GM18508 (cell line): Measurements from ENCODE around the gene ATF7IP2.
A peak's percentile ranks its signal among the peaks of the same experiment; 100 is the strongest.
"Not testable (repeated sequence)": the region's sequence is repeated elsewhere in the genome, so short reads cannot be mapped to it uniquely, and the experiment has no call there.

Experiments
- ATAC-seq: cut with Tn5 transposase; IDR thresholded peaks from one replicate; pipeline ENCODE4 v1.9.1; 2021; ENCODE audit warnings: moderate number of reproducible peaks; ENCODE audit not compliant: insufficient read depth, unreplicated experiment

The ATF7IP2 gene, protein sequence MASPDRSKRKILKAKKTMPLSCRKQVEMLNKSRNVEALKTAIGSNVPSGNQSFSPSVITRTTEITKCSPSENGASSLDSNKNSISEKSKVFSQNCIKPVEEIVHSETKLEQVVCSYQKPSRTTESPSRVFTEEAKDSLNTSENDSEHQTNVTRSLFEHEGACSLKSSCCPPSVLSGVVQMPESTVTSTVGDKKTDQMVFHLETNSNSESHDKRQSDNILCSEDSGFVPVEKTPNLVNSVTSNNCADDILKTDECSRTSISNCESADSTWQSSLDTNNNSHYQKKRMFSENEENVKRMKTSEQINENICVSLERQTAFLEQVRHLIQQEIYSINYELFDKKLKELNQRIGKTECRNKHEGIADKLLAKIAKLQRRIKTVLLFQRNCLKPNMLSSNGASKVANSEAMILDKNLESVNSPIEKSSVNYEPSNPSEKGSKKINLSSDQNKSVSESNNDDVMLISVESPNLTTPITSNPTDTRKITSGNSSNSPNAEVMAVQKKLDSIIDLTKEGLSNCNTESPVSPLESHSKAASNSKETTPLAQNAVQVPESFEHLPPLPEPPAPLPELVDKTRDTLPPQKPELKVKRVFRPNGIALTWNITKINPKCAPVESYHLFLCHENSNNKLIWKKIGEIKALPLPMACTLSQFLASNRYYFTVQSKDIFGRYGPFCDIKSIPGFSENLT

DNA sequence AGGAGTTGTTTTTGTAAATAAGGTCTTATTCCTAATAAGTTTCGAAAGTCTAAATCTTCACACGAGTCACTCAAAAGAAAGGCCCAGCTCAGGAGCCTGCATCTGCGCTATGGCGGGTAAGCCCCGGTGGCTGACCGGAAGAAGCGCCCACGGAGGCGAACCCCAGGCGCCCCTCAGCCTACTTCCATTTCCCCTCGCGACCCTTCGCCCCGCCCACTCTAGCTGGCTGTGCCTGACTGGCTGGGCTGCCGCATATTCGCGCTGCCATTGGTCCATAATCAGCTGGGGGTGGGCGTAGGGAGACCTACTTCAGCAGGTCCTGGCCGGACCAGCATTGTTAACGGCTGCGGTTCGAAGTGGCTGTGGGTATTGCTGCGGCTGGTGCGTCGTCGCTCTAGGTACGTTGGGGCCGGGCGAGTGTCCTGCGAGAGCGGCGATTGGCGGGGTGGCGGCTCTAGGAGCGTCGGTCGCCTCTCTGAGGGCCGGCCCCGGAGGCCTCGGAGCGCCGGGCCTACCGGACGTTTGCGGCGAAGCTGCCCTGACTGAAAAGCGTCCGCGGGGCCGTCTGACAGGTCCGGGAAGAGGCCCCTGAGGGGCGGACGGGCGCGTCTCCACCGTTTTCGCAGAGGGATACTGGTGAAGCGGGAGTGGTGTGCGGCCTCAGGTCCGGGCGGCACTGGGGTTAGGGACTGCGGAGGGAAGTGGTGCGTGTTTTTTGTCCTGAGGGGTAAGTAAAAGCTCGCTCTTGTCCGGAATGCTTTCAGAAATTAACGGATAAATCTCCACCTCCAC, at the start of gene ATF7IP2:
TSS of gene ATF7IP2 (plus strand) at position 337 of the 792 bp plus-strand sequence. CDS start 44,560 bp downstream, outside the sequence.
- ATAC-seq, result no peak

DNA sequence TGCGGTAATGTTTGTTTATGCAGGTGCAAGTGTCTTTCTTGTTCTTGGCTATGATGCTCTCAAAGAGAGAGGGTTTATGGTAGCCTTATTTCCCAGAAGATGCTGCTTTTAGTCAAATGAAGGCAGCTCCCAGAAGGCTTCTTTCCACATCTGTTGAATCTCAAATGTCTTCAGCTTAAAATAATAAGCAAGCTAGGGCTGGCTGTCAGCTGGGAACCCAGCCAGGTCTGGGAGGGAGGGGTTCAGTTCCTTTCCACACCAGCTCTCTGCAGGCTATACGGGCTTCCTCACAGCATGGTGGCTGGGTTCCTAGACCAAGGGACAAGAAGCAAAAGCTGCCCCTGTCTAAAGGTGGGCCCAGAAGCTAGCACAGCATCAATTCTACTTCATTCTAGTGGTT, 47.4 kb upstream of the ATF7IP2 start:
- ATAC-seq, result no peak

DNA sequence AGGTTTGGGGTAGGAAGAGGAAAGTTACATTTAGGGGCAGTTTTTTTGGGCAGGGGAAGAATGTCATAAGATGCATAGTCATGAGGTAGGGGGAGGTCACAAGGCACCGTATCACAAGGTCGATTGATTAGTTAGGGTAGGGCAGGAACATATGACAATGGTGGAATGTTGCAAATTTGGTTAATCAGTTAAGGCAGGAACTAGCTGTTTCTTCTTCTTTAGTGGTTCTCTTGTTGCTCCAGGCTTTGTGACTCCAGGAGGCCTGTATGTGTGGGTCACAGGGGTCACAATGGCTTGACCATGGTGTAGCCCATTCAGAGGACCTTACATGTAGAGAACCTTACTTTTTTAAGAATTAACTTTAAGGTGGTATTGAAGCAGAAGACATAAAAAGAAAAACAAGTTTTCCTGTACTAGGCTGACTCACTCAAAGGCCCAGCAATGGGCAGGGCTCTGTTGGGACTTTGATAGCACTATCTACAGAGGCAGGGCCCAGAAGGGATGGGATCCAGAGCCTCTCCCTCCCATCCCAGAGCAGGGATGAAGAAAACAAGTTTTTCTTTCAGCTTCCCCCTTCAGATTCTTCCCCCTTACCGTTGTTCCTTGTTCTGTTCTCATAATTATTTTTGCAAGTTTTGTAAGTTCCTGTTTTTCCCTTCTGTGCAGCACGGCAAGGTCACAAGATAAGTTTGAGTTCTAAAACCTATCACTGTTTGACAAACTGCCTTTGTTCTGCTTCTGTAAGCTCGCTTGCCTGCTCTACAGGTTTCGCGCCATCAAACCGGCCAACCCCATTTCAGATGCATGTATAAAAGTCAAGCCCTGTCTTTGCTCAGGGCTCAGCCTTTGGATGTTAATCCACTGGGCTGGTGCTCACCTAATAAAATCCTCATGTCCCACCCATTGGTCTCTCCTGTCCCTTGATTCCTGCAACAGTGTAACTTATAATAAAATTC, 45.8 kb upstream of the ATF7IP2 start:
- ATAC-seq, result no peak

DNA sequence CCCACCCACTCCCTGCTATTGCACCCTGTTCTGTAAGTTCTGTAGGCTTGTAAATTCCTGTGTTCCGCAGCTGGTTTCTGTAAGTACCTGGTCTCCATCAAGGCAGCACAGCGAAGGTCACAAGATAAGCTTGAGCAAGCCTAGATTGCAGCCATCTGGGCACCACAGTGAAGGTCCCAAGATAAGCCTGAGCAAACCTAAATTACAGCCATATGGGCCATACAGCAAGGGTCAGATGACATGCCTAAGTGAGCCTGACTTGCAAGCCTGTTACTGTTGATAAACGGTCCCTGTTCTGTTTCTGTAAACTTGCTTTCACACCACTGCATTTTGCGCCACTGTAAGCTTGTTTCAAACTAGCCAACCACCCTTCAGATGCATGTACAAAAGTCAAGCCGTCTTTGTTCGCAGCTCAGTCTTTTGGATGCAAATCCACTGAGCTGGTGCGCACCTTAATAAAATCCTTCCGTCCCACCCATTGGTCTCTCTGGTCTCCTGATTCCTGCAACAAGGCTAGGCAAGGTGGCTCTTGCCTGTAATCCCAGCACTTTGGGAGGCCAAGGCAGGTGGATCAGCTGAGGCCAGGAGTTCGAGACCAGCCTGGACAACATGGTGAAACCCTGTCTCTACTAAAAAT, 42.6 kb upstream of the ATF7IP2 start:
- ATAC-seq, result no peak

DNA sequence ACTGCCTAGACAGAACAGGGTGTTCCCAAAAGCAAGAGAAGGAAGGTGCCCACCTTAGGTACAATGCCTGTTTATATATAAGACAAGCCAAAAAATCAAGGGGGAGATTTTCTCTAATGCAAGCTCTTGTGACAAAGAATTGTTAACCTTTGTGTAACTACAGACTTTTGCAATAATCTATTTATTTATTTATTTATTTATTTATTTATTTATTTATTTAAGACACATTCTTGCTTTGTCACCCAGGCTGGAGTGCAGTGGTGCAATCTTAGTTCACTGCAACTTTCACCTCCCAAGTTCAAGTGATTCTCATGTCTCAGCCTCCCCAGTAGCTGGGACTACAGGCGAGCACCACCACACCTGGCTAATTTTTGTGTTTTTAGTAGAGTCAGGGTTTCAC, 41.2 kb upstream of the ATF7IP2 start:
- ATAC-seq, result not testable (repeated sequence)

DNA sequence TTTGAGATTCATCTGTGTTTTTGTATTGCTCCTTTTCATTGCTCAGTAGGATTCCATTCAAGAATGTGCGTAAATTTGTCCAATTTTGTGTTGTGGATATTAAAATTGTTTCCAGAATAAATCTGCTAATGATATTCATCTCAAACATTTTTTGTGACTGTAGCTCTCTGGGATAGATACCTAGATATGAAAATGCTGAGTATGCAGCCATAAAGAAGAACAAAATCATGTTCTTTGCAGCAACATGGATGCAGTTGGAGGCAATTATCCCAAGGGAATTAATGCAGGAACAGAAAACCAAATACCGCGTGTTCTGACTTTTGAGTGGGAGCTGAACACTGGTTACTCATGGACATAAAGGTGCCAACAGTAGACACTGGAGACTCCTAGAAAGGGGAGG, 40.2 kb upstream of the ATF7IP2 start:
- ATAC-seq, result no peak

DNA sequence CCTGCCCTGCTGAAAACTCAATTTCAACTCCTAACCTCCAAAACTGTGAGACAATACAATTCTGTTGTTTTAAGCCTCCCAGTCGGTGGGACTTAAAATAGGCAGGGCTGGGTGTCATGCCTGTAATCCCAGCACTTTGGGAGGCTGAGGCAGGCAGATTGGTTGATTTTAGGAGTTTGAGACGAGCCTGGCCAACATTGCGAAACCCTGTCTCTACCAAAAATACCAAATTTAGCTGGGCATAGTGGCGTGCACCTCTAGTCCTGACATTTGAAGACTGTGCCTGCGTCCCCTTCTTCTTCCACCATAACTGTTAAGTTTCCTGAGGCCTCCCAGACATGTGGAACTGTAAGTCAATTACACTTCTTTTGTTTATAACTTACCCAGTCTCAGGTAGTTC, 36.0 kb upstream of the ATF7IP2 start:
- ATAC-seq, result no peak

DNA sequence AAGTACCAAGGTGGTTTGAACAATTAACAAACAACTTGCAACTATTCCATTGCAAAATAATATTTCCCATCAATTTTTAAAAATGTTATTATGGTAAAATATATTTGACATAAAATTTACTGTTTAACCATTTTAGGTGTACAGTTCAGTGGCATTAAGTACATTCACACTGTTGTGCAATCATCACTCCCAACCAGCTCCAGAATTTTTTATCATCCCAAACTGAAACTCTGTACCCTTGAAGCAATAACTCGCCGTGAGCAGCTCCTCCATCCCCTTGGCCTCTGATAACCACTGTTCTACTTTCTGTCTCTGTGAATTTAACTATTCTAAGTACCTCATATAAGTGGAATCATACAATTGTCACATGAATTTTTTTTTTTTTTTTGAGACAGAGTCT, 33.6 kb upstream of the ATF7IP2 start:
- ATAC-seq, result no peak

DNA sequence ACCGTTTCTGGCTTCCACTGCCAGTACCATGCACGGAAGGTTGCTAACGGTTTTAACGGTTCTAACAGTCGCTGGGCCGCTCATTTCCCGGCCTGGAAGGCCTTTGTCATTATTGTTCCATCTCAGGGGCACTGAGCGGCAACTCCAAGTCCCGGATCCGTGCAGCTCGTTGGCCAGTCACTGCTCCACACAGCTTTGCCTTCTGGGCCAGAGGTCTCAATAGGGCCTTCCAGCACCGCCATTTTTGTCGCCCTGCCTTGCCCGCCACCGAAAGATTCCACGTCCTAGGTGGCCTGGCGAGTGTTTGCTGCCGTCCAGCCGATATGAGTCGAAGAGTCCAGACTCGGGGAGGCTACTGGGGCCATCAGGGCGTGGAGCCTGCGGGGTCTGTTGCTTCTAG, 30.3 kb upstream of the ATF7IP2 start:
- no peak for ATAC-seq

DNA sequence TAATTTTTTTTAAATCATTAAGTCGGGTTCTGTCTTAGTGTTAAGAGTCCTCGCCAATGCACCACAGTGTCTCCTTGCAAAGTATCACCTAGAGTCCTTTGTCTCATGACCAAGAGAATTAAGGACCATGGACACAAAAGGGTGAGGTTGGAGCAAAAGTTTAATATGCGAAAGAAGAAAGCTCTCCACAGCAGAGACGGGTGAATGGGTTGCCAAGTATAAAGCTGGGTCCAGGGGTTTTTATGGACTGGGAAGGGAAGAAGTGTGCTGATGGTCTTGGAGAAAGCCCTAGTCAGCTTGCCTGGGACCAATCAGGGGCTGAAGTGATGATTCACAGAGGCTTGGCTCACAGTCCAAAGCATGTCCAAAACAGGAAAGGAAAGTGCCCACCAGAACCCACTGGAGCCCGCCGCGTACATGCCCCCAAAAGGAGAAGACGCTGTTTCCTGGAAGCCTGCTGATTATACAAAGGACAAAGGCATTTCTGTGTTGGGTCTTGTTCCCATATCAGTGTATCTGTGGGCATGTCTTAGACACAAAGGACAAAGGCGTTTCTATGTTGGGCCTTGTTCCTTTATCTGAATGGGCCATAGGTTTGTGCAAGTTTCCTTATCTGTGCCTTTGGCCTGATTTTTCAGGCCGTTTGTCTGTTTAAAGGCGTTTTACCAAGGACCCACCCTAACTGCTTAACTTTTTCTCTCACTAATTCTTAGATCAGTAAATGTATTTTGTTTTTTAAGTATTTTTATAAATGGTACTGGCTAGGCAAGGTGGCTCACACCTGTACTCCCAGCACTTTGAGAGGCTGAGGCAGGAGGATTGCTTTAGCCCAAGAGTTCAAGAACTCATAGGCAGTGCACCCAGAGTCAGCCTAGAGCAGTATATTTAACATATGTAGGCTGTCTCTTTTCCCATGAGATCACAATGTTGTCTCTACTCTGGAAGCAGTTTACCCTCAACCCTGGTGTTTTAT, 28.7 kb upstream of the ATF7IP2 start:
- no peak for ATAC-seq

DNA sequence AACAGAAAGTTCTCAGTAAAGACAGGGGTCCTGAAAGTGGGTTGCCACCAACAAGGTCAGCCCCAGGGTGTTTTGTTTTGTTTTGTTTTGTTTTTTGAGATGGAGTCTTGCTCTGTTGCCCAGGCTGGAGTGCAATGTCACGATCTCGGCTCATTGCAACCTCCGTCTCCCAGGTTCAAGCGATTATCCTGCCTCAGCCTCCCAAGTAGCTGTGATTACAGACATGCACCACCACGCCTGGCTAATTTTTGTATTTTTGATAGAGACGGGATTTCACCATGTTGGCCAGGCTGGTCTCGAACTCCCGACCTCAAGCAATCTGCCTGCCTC, 24.1 kb upstream of the ATF7IP2 start:
- ATAC-seq, result not testable (repeated sequence)

DNA sequence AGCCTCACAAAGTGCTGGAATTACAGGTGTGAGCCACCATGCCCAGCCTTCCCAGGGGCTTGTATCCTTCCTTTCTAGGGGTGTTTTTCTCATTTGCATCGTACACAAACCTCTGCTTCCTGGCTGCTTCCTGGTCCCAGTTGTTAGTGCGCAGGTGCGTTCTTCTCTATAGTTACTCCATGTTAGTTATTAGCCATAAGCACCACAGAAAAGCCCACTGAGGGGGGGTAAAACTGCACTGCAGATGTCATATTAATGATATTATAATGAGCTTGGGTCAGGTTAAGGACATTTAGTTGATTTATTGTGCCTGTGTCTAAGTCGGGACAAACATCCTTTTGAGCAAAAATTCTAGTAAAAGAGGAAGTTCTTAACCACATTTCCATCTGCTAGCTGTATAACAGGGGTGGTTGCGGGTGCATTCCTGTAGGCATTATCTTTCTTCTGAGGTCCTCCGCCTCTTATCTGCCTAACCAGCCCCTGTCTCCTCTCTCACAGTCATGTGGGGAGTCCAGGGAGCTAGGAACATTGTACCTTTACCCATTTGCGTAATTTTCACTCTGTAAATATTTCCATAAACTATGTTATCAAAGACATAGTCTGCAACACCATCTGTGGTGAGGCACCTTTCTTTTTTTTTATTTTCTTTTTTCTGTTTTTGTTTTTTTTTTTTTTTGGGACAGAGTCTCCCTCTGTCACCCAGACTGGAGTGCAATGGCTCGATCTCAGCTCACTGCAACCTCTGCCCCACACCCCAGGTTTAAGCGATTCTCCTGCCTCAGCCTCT, 23.6 kb upstream of the ATF7IP2 start:
- no peak for ATAC-seq

DNA sequence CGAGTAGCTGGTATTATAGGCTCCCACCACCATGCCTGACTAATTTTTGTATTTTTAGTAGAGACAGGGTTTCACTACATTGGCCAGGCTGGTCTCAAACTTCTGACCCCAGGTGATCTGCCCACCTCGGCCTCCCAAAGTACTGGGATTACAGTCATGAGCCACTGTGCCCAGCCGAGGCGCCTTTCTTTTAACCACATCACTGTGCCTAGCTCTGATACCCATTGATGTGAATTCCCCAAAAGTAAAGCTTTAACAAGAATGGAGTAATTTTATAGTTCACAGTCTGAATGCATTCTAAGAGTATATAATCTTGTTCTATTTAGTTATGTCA, 23.0 kb upstream of the ATF7IP2 start:
- not testable (repeated sequence) for ATAC-seq

DNA sequence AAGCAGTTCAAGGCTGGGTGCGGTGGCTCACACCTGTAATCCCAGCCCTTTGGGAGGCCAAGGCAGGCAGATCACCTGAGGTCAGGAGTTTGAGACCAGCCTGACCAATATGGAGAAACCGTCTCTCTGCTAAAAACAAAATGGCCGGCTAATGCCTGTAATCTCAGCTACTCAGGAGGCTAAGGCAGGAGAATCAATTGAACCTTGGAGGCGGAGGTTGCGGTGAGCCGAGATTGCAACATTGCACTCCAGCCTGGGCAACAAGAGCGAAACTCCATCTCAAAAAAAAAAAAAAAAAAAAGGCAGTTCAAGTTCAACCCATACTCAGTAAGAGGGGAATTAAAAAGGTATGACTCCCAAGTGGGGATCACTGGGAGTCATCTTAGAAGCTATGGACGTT, 19.2 kb upstream of the ATF7IP2 start:
- not testable (repeated sequence) for ATAC-seq

DNA sequence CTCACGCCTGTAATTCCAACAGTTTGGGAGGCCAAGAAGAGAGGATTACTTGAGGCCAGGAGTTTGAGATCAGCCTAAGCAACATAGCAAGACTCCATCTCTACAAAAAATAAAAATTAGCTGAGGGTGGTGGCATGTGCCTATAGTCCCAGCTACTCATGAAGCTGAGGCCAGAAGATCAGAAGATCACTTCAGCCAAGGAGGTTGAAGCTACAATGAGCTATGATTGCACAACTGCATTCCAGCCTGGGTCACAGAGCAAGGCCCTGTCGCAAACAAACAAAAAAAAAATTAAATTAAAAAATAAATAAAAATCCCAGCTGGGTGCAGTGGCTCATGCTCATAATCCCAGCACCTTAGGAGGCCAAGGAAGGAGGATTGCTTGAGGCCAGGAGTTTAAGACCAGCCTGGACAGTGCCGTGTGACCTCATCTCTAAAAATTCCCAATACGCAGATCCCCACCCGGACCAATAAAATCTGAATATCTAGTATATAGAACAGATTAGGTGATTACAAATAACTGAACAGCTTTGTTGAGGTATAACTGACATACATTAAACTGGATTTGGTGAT, 18.2 kb upstream of the ATF7IP2 start:
- ATAC-seq, result no peak

DNA sequence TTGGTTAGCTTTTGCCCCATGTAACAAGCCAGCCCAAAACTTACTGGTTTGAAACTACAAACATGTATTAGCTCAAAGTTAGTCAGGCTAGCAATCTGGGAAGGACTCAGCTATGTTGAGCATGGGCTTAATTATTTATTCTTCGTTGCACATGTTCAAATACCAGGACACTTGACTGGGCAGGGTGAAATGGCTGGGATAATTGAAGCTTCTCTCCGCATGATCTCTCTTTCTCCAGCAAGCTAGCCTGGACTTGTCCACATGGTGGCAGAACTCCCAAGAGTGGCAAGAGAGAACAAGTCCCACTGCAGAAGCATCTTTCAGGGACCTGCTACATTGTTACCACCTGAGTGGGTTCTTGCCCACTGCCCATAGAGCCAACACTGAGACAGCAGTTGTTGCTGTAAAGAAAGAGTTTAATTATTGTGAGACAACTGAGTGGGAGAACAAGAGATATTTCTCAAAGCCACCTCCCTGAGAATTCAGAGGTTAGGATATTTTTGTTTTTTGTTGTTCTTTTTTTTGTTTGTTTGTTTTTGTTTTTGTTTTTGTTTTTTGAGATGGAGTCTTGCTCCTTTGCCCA, 16.8 kb upstream of the ATF7IP2 start:
- no peak for ATAC-seq

DNA sequence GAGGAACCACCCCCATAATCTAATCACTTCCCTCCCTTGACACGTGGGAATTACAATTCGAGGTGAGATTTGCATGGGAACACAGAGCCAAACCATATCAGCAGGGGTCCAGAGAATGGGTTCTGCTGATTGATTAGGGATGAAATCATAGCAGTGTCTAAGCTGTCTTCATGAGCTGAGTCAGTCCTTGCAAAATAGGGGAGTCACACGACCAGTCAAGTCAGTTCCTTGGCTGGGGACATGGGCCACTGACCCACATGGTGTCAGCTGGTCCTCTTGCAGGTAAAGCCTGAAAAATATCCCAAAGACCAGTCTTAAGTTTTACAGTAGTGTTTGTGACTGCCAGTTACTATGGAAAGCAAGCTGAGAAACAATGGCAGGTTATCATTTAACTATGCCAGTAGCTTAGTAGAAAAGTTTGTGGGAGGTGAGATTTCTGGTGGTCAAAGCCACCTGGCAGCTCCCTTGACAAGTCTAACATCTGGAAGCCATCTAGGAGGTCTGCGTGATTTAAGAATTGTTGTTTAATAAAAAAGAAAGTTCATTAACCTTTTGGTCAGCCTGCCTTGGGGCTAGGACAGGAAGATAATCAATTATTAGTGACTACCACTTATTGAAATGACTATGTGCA, 15.7 kb upstream of the ATF7IP2 start:
- ATAC-seq, result peak; percentile 71
